OCI-LY1 (cell line): ENCODE results near the gene ZSWIM5.

ENCODE experiments used
- EZH2 ChIP-seq: fragments of 200-600 bp; sonication (generic), shearing (Covaris generic); IDR thresholded peaks from 2 replicates; pipeline ENCODE4 v1.8.0; 2017; ENCODE audit warnings: borderline replicate concordance, mixed run types, mild to moderate bottlenecking, antibody characterized with exemption, low read length, moderate library complexity, mixed read lengths
- TF ChIP-seq, protein P1 (sequence below): fragments of 200-600 bp; sonication (generic), shearing (Covaris generic); IDR thresholded peaks from 2 replicates; pipeline ENCODE4 v1.5.1; 2017; ENCODE audit warnings: mild to moderate bottlenecking, antibody characterized with exemption, low read length, moderate library complexity, mixed read lengths

DNA sequence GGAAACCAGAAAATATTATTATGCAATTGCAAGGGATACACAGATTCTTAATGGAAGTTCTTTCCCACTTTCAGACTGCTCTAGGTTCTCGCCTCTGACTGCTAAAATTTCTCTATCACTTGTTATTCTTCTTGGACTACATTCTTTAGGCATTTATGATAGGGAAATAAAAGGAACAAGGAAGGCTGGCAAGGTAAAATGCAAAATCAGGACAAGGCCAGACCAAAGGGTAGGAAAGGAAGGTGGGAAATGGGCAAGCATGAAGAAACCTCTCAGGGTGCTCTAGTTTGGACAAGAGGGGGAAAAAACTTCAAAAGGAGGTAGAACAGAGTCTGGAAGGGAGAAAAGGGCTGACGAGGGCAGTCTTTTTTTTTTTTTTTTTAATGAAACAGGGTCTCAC is 168.2 kb downstream of the ZSWIM5 start:
- TF ChIP-seq, protein P1, sequence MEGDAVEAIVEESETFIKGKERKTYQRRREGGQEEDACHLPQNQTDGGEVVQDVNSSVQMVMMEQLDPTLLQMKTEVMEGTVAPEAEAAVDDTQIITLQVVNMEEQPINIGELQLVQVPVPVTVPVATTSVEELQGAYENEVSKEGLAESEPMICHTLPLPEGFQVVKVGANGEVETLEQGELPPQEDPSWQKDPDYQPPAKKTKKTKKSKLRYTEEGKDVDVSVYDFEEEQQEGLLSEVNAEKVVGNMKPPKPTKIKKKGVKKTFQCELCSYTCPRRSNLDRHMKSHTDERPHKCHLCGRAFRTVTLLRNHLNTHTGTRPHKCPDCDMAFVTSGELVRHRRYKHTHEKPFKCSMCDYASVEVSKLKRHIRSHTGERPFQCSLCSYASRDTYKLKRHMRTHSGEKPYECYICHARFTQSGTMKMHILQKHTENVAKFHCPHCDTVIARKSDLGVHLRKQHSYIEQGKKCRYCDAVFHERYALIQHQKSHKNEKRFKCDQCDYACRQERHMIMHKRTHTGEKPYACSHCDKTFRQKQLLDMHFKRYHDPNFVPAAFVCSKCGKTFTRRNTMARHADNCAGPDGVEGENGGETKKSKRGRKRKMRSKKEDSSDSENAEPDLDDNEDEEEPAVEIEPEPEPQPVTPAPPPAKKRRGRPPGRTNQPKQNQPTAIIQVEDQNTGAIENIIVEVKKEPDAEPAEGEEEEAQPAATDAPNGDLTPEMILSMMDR: no peak
- TF ChIP-seq EZH2: no peak
